SK-N-SH (cell line): ENCODE data around the gene ADAMTSL1. TPM values are rescaled to one million over a fixed set of nuclear protein-coding genes. Genes with fewer than 3 reads are reported as not detected.

Experiments used
- CTCF ChIA-PET: fragments of 300-600, 350-600 bp; formaldehyde crosslinking; extraction: SDS; loops from one replicate; lab custom pipeline; 2021; lab: Yijun Ruan, JAX
- POLR2A ChIA-PET: fragments of 350-600 bp; sonication (Branson Sonifier 250); formaldehyde crosslinking; extraction: SDS; loops from one replicate; lab custom pipeline; 2020; ENCODE audit warnings: antibody characterized with exemption, inconsistent platforms; lab: Yijun Ruan, JAX
- DNase-seq: peaks from one replicate; pipeline ENCODE4 v3.0.0; 2012
- H2AFZ ChIP-seq: fragments of 200-600 bp; sonication (generic); 2 replicates; pipeline ENCODE4 v1.8.1; 2016; ENCODE audit warnings: antibody characterized with exemption, mild to moderate bottlenecking, low read depth
- H3F3A ChIP-seq: fragments of 200-600 bp; sonication (generic); replicated peaks from 2 replicates; pipeline ENCODE3; 2016; ENCODE audit warnings: antibody characterized with exemption, mild to moderate bottlenecking; ENCODE audit not compliant: insufficient read depth
- H3K27ac ChIP-seq, 2 experiments: fragments of 200-500 bp in 1 of 2; fragments of 200-600 bp in 1 of 2; sonication (Bioruptor generic) in 1 of 2; sonication (generic), shearing (Covaris generic) in 1 of 2; 2 replicates each; pipeline versions ENCODE4 v1.5.1 to v1.6.1; 2014 to 2016; ENCODE audit warnings: low read depth in 2 of 2, inconsistent platforms in 1 of 2, low read length in 1 of 2, mild to moderate bottlenecking in 1 of 2, mixed read lengths in 1 of 2
- H3K27me3 ChIP-seq: fragments of 200-600 bp; sonication (generic), shearing (Covaris generic); 2 replicates; pipeline ENCODE4 v1.6.1; 2016; ENCODE audit warnings: mixed run types; ENCODE audit not compliant: insufficient read depth
- H3K36me3 ChIP-seq, 2 experiments: fragments of 200-500 bp in 1 of 2; fragments of 200-600 bp in 1 of 2; sonication (Bioruptor generic) in 1 of 2; sonication (generic) in 1 of 2; replicated peaks in 1 of 2; 2 replicates each; pipeline versions ENCODE3 to v1.5.1; 2014 to 2016; ENCODE audit warnings: low read length in 1 of 2, mild to moderate bottlenecking in 1 of 2; ENCODE audit not compliant: insufficient read depth in 2 of 2, control insufficient read depth in 1 of 2
- H3K4me1 ChIP-seq, 2 experiments: fragments of 200-500 bp in 1 of 2; fragments of 200-600 bp in 1 of 2; sonication (Bioruptor generic) in 1 of 2; sonication (generic), shearing (Covaris generic) in 1 of 2; 2 replicates each; pipeline versions ENCODE4 v1.5.1 to v1.6.1; 2014 to 2016; ENCODE audit warnings: low read depth in 1 of 2, low read length in 1 of 2, mixed run types in 1 of 2; ENCODE audit not compliant: insufficient read depth in 2 of 2, control insufficient read depth in 1 of 2
- H3K4me2 ChIP-seq: fragments of 200-600 bp; sonication (generic), shearing (Covaris generic); 2 replicates; pipeline ENCODE4 v1.6.1; 2017; ENCODE audit warnings: mixed run types
- H3K4me3 ChIP-seq, 2 experiments: fragments of 200-500 bp in 1 of 2; fragments of 200-600 bp in 1 of 2; sonication (Bioruptor generic) in 1 of 2; sonication (generic), shearing (Covaris generic) in 1 of 2; 2 replicates each; pipeline versions ENCODE4 v1.5.1 to v1.8.1; 2014 to 2016; ENCODE audit warnings: low read depth in 2 of 2, inconsistent platforms in 1 of 2, low read length in 1 of 2, mild to moderate bottlenecking in 1 of 2, mixed read lengths in 1 of 2, moderate library complexity in 1 of 2
- H3K79me2 ChIP-seq: fragments of 200-600 bp; sonication (generic); 2 replicates; pipeline ENCODE4 v1.8.1; 2017; ENCODE audit warnings: mild to moderate bottlenecking; ENCODE audit not compliant: insufficient read depth
- H3K9ac ChIP-seq: fragments of 200-600 bp; sonication (generic); 2 replicates; pipeline ENCODE4 v1.6.1; 2017; ENCODE audit warnings: mixed run types
- H3K9me2 ChIP-seq: fragments of 200-600 bp; sonication (generic); 2 replicates; pipeline ENCODE4 v1.6.1; 2017; ENCODE audit warnings: mixed run types
- H3K9me3 ChIP-seq: fragments of 200-600 bp; sonication (generic); 2 replicates; pipeline ENCODE4 v1.6.1; 2017; ENCODE audit warnings: mixed run types, mild to moderate bottlenecking, moderate library complexity
- H4K20me1 ChIP-seq: fragments of 200-600 bp; sonication (generic); 2 replicates; pipeline ENCODE4 v1.6.1; 2017; ENCODE audit warnings: mild to moderate bottlenecking, mixed run types; ENCODE audit not compliant: insufficient read depth
- CTCF ChIP-seq: fragments of 200-600 bp; sonication (generic); IDR thresholded peaks from 2 replicates; pipeline ENCODE4 v1.6.1; 2017; ENCODE audit warnings: antibody characterized with exemption, mild to moderate bottlenecking, moderate library complexity
- ELF1 ChIP-seq: IDR thresholded peaks from 2 replicates; pipeline ENCODE4 v1.4.0; 2012
- EZH2phosphoT487 ChIP-seq: fragments of 200-600 bp; sonication (generic); IDR thresholded peaks from 2 replicates; pipeline ENCODE4 v1.6.1; 2017; ENCODE audit warnings: low read depth, mixed run types, mild to moderate bottlenecking, antibody characterized with exemption, moderate library complexity, borderline replicate concordance
- FOXJ3 ChIP-seq: sonication (generic); formaldehyde crosslinking; IDR thresholded peaks from 2 replicates; pipeline ENCODE4 v1.5.1; 2020; ENCODE audit warnings: mild to moderate bottlenecking, missing genetic modification reagents
- GABPA ChIP-seq: IDR thresholded peaks from 2 replicates; pipeline ENCODE4 v1.4.0; 2012; ENCODE audit warnings: low read depth, mild to moderate bottlenecking
- IRF3 ChIP-seq: fragments of 150-350 bp; IDR thresholded peaks from 2 replicates; pipeline ENCODE4 v1.6.1; 2016; ENCODE audit warnings: mild to moderate bottlenecking, low read depth, low read length
- JUND ChIP-seq: IDR thresholded peaks from 2 replicates; pipeline ENCODE4 v1.4.0; 2012
- MAX ChIP-seq: IDR thresholded peaks from 2 replicates; pipeline ENCODE4 v1.4.0; 2012; ENCODE audit warnings: low read depth
- MEF2A ChIP-seq: IDR thresholded peaks from 2 replicates; pipeline ENCODE4 v1.4.0; 2012; ENCODE audit warnings: low read depth, borderline replicate concordance
- MXI1 ChIP-seq: IDR thresholded peaks from 2 replicates; pipeline ENCODE4 v1.6.1; 2012; ENCODE audit warnings: mild to moderate bottlenecking, low read depth, low read length, improper control_type of control experiment
- PBX3 ChIP-seq: IDR thresholded peaks from 2 replicates; pipeline ENCODE4; 2012
- RAD21 ChIP-seq: IDR thresholded peaks from 2 replicates; pipeline ENCODE4 v1.6.1; 2012; ENCODE audit warnings: mild to moderate bottlenecking, low read length
- REST ChIP-seq: IDR thresholded peaks from 2 replicates; pipeline ENCODE4 v1.6.1; 2012; ENCODE audit warnings: mild to moderate bottlenecking, low read depth, low read length, moderate library complexity
- RFX5 ChIP-seq: IDR thresholded peaks from 2 replicates; pipeline ENCODE4 v1.6.1; 2012; ENCODE audit warnings: mild to moderate bottlenecking, improper control_type of control experiment, low read length
- RXRA ChIP-seq: IDR thresholded peaks from 2 replicates; pipeline ENCODE4 v1.4.0; 2012; ENCODE audit warnings: low read depth, mild to moderate bottlenecking, borderline replicate concordance
- SIN3A ChIP-seq: IDR thresholded peaks from 2 replicates; pipeline ENCODE4 v1.6.1; 2012; ENCODE audit warnings: low read depth, mild to moderate bottlenecking, low read length, moderate library complexity, borderline replicate concordance
- SMC3 ChIP-seq: IDR thresholded peaks from 2 replicates; pipeline ENCODE4 v1.6.1; 2012; ENCODE audit warnings: low read depth, low read length, improper control_type of control experiment
- TEAD4 ChIP-seq: IDR thresholded peaks from 2 replicates; pipeline ENCODE4 v1.4.0; 2012; ENCODE audit warnings: mild to moderate bottlenecking, borderline replicate concordance; ENCODE audit not compliant: insufficient read depth
- YY1 ChIP-seq: IDR thresholded peaks from 2 replicates; pipeline ENCODE4 v1.4.0; 2012; ENCODE audit warnings: low read depth, mild to moderate bottlenecking
- ZBTB33 ChIP-seq: IDR thresholded peaks from 2 replicates; pipeline ENCODE4 v1.4.0; 2012; ENCODE audit warnings: low read depth, borderline replicate concordance
- WGBS: methylation state at CpG from one replicate; pipeline ENCODE4 v1.1.6; 2017; ENCODE audit warnings: low lambda C conversion rate; 5-methylcytosine and 5-hydroxymethylcytosine counted together
- polyA plus RNA-seq, 3 experiments: library from polyadenylated mRNA; depleted of rRNA; stranded (reverse); fragments of >200 nt; gene quantifications; 2 replicates each; pipeline ENCODE4 v1.2.3, GENCODE V29; 2012

ADAMTSL1 gene
- polyA plus RNA-seq, 1 of the 3 experiments (the other 2 are of a cell fraction), result 114 TPM

- TF ChIP-seq SMC3, result no peak
- TF ChIP-seq SIN3A, result no peak
- no peak for TF ChIP-seq MXI1
- no peak for TF ChIP-seq RFX5
- no peak for TF ChIP-seq MAX
- TF ChIP-seq FOXJ3 (CRISPR knock-in tag), result no peak
- TF ChIP-seq TEAD4, result no peak
- TF ChIP-seq MEF2A, result no peak
- no peak for TF ChIP-seq EZH2phosphoT487
- no peak for TF ChIP-seq ELF1
- TF ChIP-seq CTCF, result no peak
- no peak for TF ChIP-seq RXRA
- TF ChIP-seq IRF3, result no peak
- no peak for TF ChIP-seq PBX3
- TF ChIP-seq YY1, result no peak
- TF ChIP-seq GABPA, result no peak
- TF ChIP-seq ZBTB33, result no peak
- no peak for TF ChIP-seq RAD21
- TF ChIP-seq JUND, result no peak
- no peak for TF ChIP-seq REST
- no peak overlapping the region for H3K9ac ChIP-seq
- H3K4me3 ChIP-seq, result no peak overlapping the region
- no peaks in the 10 kb centered on the region for H3K27me3 ChIP-seq
- DNase-seq, result no peak
- ChIA-PET CTCF (interaction anchor here (0.9 to 1.8 kb wide), 2 partner anchors 9 to 12 kb away, joined by 3 to 6 read pairs; no protein-coding TSS in a partner anchor), POLR2A (no interaction called here)
- H3K4me2 ChIP-seq, result no peak overlapping the region
- H3K36me3 ChIP-seq, result peaks cover 11 to 63% of the 10 kb centered on the region in 2 experiments
- no peaks in the 10 kb centered on the region for H3K9me2 ChIP-seq
- H2AFZ ChIP-seq, result no peak overlapping the region
- 90% methylated on average over 4 of the region's 4 CpGs for WGBS
- H4K20me1 ChIP-seq, result no peaks in the 10 kb centered on the region
- H3K79me2 ChIP-seq, result peaks cover 4% of the 10 kb centered on the region; the same call in 1 of the 2 replicates
- H3K9me3 ChIP-seq, result no peaks in the 10 kb centered on the region
- H3K4me1 ChIP-seq, result no peaks in the 10 kb centered on the region
- no peaks in the 10 kb centered on the region for H3F3A ChIP-seq
- no peak overlapping the region for H3K27ac ChIP-seq
These were observed 280.6 kb downstream of the ADAMTSL1 start for GRCh38 chr9:18754537-18754936.
